Measurements from ENCODE around the gene DPP10.

The DPP10 gene

DNA sequence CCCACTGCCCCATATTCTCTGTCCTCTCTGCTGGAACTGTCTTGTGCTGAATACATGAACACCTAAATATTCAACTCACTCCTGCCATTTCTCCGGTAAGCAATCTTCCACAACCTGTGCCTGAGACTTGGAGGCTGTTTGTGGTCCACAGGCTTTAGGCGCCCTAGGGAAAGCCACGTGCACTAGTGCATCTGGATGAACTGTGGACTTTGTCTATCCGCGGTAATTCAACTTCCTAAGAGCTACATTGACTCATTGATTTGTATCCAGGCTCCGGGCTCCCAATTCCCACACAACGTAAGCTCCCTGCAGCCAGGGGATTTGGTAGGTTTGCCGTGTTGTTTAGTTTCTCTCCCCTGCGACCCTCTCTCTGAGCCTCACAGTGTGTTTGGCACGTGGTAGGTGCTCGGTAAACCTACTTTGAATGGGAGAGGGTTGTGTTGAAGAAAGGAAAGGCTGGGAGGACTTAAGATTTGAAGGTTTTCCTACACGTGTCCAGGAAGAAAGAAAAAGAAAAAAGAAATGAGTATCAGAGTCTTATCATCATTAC is 718.2 kb downstream of the DPP10 start:
- H3K4me2 ChIP-seq (ENCODE audit: low read length), result no peak overlapping the region
- no peak overlapping the region for H3K4me3 ChIP-seq (ENCODE audit: low read depth, low read length, poor library complexity, severe bottlenecking)
- no peaks in the 10 kb centered on the region for H3K36me3 ChIP-seq (ENCODE audit: insufficient read depth, low read length)
- no peak for TF ChIP-seq CTCF (IDR thresholded peaks at IDR 0.05; ENCODE audit: low read length)
- no peak for TF ChIP-seq EZH2 (IDR thresholded peaks at IDR 0.05; ENCODE audit: borderline replicate concordance, low read length)
- no peak overlapping the region for H2AFZ ChIP-seq (ENCODE audit: low read length)
- no peaks in the 10 kb centered on the region for H3K9me3 ChIP-seq (ENCODE audit: low read length)
- H3K4me1 ChIP-seq (ENCODE audit: insufficient read depth, low read length, severe bottlenecking), result no peaks in the 10 kb centered on the region
- H3K79me2 ChIP-seq (ENCODE audit: insufficient read depth, low read length), result no peaks in the 10 kb centered on the region
- H3F3A ChIP-seq (ENCODE audit: insufficient read depth, low read length), result no peaks in the 10 kb centered on the region
- H3K9ac ChIP-seq (ENCODE audit: low read length), result no peak overlapping the region
- H3K27me3 ChIP-seq (ENCODE audit: insufficient read depth, low read length), result no peaks in the 10 kb centered on the region
- H3K27ac ChIP-seq (ENCODE audit: low read depth, low read length, poor library complexity, severe bottlenecking), result no peak overlapping the region
- H4K20me1 ChIP-seq (ENCODE audit: insufficient read depth, low read length), result no peaks in the 10 kb centered on the region
- H3K9me2 ChIP-seq (ENCODE audit: low read depth, low read length), result no peaks in the 10 kb centered on the region

DNA sequence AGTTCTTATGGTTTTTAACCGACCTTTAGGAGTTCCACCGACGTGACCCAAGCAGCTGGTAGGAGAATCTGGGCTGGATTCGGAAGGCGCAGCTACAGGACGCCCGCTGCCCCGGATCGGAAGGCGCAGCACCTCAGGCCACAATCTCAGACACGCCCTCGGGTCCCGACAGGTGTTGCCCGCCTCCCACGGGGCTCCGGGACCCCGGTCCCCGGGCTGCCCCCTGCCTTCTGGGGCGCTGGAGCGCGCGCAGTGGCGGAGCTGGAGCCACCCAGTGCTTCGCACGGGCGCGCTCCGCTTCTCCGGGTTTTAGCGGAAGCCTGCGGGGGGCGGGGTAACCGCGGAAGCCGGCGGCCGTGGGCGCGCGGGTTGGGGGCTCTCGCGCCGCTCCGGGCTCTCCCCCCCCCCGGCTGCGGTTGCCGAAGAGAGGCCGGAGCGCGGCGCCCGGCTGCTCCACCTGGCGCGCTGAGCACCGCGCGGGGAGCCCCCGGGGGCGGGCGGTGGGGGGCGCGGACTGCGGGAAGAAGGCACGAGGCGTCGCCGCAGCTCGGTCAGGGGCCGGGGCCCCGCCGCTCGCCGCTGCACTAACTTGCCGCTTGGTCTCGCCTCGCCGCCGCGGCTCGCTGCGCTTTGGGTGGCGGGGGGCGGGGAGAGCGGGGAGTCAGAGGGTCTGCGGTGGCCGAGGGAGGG is 718.8 kb downstream of the DPP10 start:
- Histone ChIP-seq H3K27me3 (ENCODE audit: insufficient read depth, low read length) (no peaks in the 10 kb centered on the region), H3K4me3 (ENCODE audit: low read depth, low read length, poor library complexity, severe bottlenecking) (no peak overlapping the region), H3F3A (ENCODE audit: insufficient read depth, low read length) (no peaks in the 10 kb centered on the region), H3K9me3 (ENCODE audit: low read length) (no peaks in the 10 kb centered on the region), H3K4me1 (ENCODE audit: insufficient read depth, low read length, severe bottlenecking) (no peaks in the 10 kb centered on the region), H4K20me1 (ENCODE audit: insufficient read depth, low read length) (no peaks in the 10 kb centered on the region), H3K9ac (ENCODE audit: low read length) (no peak overlapping the region), H3K9me2 (ENCODE audit: low read depth, low read length) (no peaks in the 10 kb centered on the region), H2AFZ (ENCODE audit: low read length) (no peak overlapping the region), H3K79me2 (ENCODE audit: insufficient read depth, low read length) (no peaks in the 10 kb centered on the region), H3K36me3 (ENCODE audit: insufficient read depth, low read length) (no peaks in the 10 kb centered on the region), H3K4me2 (ENCODE audit: low read length) (no peak overlapping the region), H3K27ac (ENCODE audit: low read depth, low read length, poor library complexity, severe bottlenecking) (no peak overlapping the region)
- TF ChIP-seq EZH2 (IDR thresholded peaks at IDR 0.05; ENCODE audit: borderline replicate concordance, low read length) (no peak), CTCF (IDR thresholded peaks at IDR 0.05; ENCODE audit: low read length) (no peak)

GRCh38 chr2:115161771-115162493 is 719.5 kb downstream of the DPP10 start:
- H3F3A ChIP-seq (ENCODE audit: insufficient read depth, low read length), result no peaks in the 10 kb centered on the region
- no peaks in the 10 kb centered on the region for H3K27me3 ChIP-seq (ENCODE audit: insufficient read depth, low read length)
- H3K27ac ChIP-seq (ENCODE audit: low read depth, low read length, poor library complexity, severe bottlenecking), result no peak overlapping the region
- no peaks in the 10 kb centered on the region for H4K20me1 ChIP-seq (ENCODE audit: insufficient read depth, low read length)
- H3K4me3 ChIP-seq (ENCODE audit: low read depth, low read length, poor library complexity, severe bottlenecking), result no peak overlapping the region
- no peak overlapping the region for H3K9ac ChIP-seq (ENCODE audit: low read length)
- H3K4me2 ChIP-seq (ENCODE audit: low read length), result no peak overlapping the region
- H3K9me2 ChIP-seq (ENCODE audit: low read depth, low read length), result no peaks in the 10 kb centered on the region
- no peaks in the 10 kb centered on the region for H3K9me3 ChIP-seq (ENCODE audit: low read length)
- no peaks in the 10 kb centered on the region for H3K36me3 ChIP-seq (ENCODE audit: insufficient read depth, low read length)
- H3K4me1 ChIP-seq (ENCODE audit: insufficient read depth, low read length, severe bottlenecking), result no peaks in the 10 kb centered on the region
- H2AFZ ChIP-seq (ENCODE audit: low read length), result no peak overlapping the region
- TF ChIP-seq EZH2 (IDR thresholded peaks at IDR 0.05; ENCODE audit: borderline replicate concordance, low read length) (no peak), CTCF (IDR thresholded peaks at IDR 0.05; ENCODE audit: low read length) (no peak)
- H3K79me2 ChIP-seq (ENCODE audit: insufficient read depth, low read length), result no peaks in the 10 kb centered on the region

All from OCI-LY1 (cell line).